H9 (cell line): ENCODE results near the gene BBX. TPM values are rescaled to one million over a fixed set of nuclear protein-coding genes. Genes with fewer than 3 reads are reported as not detected.
"Not testable (repeated sequence)": the region's sequence is repeated elsewhere in the genome, so short reads cannot be mapped to it uniquely, and the experiment has no call there.

Source experiments
- DNase-seq: peaks from one replicate; pipeline ENCODE4 v3.0.0-alpha.2; 2017
- H2AFZ ChIP-seq: one replicate; pipeline ENCODE4 v1.6.1; 2013; ENCODE audit warnings: mild to moderate bottlenecking, low read length, control low read depth, moderate library complexity
- H2AK5ac ChIP-seq: 2 replicates; pipeline ENCODE4 v1.6.1; 2013; ENCODE audit warnings: low read length, control low read depth, mixed read lengths; ENCODE audit not compliant: insufficient read length
- H2BK120ac ChIP-seq: one replicate; pipeline ENCODE4 v1.6.1; 2013; ENCODE audit warnings: low read depth, mild to moderate bottlenecking, low read length, control low read depth, inconsistent platforms; ENCODE audit not compliant: poor library complexity, severe bottlenecking
- H2BK12ac ChIP-seq: 2 replicates; pipeline ENCODE4 v1.6.1; 2013; ENCODE audit warnings: low read length, control low read depth, mixed read lengths, low read depth; ENCODE audit not compliant: insufficient read length
- H2BK15ac ChIP-seq: 2 replicates; pipeline ENCODE4 v1.6.1; 2013; ENCODE audit warnings: low read depth, low read length, control low read depth
- H2BK20ac ChIP-seq: one replicate; pipeline ENCODE4 v1.6.1; 2013; ENCODE audit warnings: low read depth, mild to moderate bottlenecking, low read length, control low read depth, inconsistent platforms; ENCODE audit not compliant: poor library complexity, severe bottlenecking
- H2BK5ac ChIP-seq: 2 replicates; pipeline ENCODE4 v1.6.1; 2013; ENCODE audit warnings: low read length, control low read depth, mixed read lengths; ENCODE audit not compliant: insufficient read length
- H3K14ac ChIP-seq: 2 replicates; pipeline ENCODE4 v1.6.1; 2013; ENCODE audit warnings: low read length, control low read depth; ENCODE audit not compliant: insufficient read depth
- H3K18ac ChIP-seq: 2 replicates; pipeline ENCODE4 v1.6.1; 2013; ENCODE audit warnings: low read depth, mild to moderate bottlenecking, mixed read lengths, low read length, control low read depth; ENCODE audit not compliant: insufficient read length
- H3K23ac ChIP-seq: 2 replicates; pipeline ENCODE4 v1.6.1; 2013; ENCODE audit warnings: low read length, control low read depth, mixed read lengths, low read depth; ENCODE audit not compliant: insufficient read length
- H3K23me2 ChIP-seq: 2 replicates; pipeline ENCODE4 v1.6.1; 2013; ENCODE audit warnings: low read depth, mild to moderate bottlenecking, mixed read lengths, low read length, control low read depth; ENCODE audit not compliant: insufficient read length, poor library complexity, severe bottlenecking
- H3K27ac ChIP-seq: 2 replicates; pipeline ENCODE4 v1.5.1; 2013; ENCODE audit warnings: low read length, control low read depth, mixed read lengths, low read depth; ENCODE audit not compliant: insufficient read length
- H3K27me3 ChIP-seq: 2 replicates; pipeline ENCODE4 v1.6.1; 2013; ENCODE audit warnings: low read length, control low read depth, inconsistent platforms; ENCODE audit not compliant: insufficient read depth
- H3K4ac ChIP-seq: 2 replicates; pipeline ENCODE4 v1.6.1; 2013; ENCODE audit warnings: low read depth, mild to moderate bottlenecking, control low read depth, inconsistent platforms, low read length, moderate library complexity
- H3K4me1 ChIP-seq: 2 replicates; pipeline ENCODE4 v1.6.1; 2013; ENCODE audit warnings: low read length, control low read depth, inconsistent platforms; ENCODE audit not compliant: insufficient read depth
- H3K4me2 ChIP-seq: 2 replicates; pipeline ENCODE4 v1.6.1; 2013; ENCODE audit warnings: low read length, control low read depth, mixed read lengths; ENCODE audit not compliant: insufficient read length, insufficient read depth
- H3K56ac ChIP-seq: 2 replicates; pipeline ENCODE4 v1.6.1; 2013; ENCODE audit warnings: low read depth, mild to moderate bottlenecking, mixed read lengths, low read length, control low read depth; ENCODE audit not compliant: insufficient read length
- H3K79me1 ChIP-seq: 2 replicates; pipeline ENCODE4 v1.6.1; 2013; ENCODE audit warnings: low read depth, mild to moderate bottlenecking, moderate library complexity, low read length, control low read depth, inconsistent platforms; ENCODE audit not compliant: insufficient read depth, poor library complexity, severe bottlenecking
- H3K79me2 ChIP-seq: 2 replicates; pipeline ENCODE4 v1.6.1; 2013; ENCODE audit warnings: low read length, control low read depth, inconsistent platforms; ENCODE audit not compliant: insufficient read depth
- H3K9ac ChIP-seq: 2 replicates; pipeline ENCODE4 v1.6.1; 2013; ENCODE audit warnings: low read length, control low read depth, mixed read lengths; ENCODE audit not compliant: insufficient read length; ENCODE audit errors: extremely low read depth
- H3K9me3 ChIP-seq: one replicate; pipeline ENCODE4 v1.6.1; 2013; ENCODE audit warnings: low read depth, low read length, inconsistent platforms; ENCODE audit not compliant: control insufficient read depth
- H3T11ph ChIP-seq: one replicate; pipeline ENCODE4 v1.6.1; 2013; ENCODE audit warnings: mild to moderate bottlenecking, low read length, control low read depth, inconsistent platforms
- H4K20me1 ChIP-seq: one replicate; pipeline ENCODE4 v1.6.1; 2013; ENCODE audit not compliant: control insufficient read depth, insufficient read length, insufficient read depth
- H4K5ac ChIP-seq: 2 replicates; pipeline ENCODE4 v1.6.1; 2013; ENCODE audit warnings: low read depth, mild to moderate bottlenecking, mixed read lengths, low read length, control low read depth; ENCODE audit not compliant: insufficient read length
- H4K8ac ChIP-seq: replicated peaks from 2 replicates; pipeline ENCODE4 v1.6.1; 2013; ENCODE audit warnings: low read length, control low read depth, mixed read lengths, low read depth; ENCODE audit not compliant: insufficient read length
- H4K91ac ChIP-seq: 2 replicates; pipeline ENCODE4 v1.6.1; 2013; ENCODE audit warnings: low read depth, mild to moderate bottlenecking, moderate library complexity, mixed read lengths, low read length, control low read depth; ENCODE audit not compliant: insufficient read length
- H3K27ac Mint-ChIP-seq, 3 experiments: 2 replicates in 2 of 3; 3 replicates in 1 of 3; pipeline ENCODE4 v1.8.0; 2020 to 2021; ENCODE audit warnings: mixed read lengths in 3 of 3, mild to moderate bottlenecking in 1 of 3, moderate library complexity in 1 of 3
- H3K27me3 Mint-ChIP-seq: 2 replicates; pipeline ENCODE4 v1.8.0; 2021; ENCODE audit warnings: low read depth, mild to moderate bottlenecking, moderate library complexity, mixed read lengths
- H3K36me3 Mint-ChIP-seq, 3 experiments: 2 replicates in 2 of 3; 3 replicates in 1 of 3; pipeline ENCODE4 v1.8.0; 2020 to 2021; ENCODE audit warnings: low read depth in 3 of 3, mixed read lengths in 3 of 3; ENCODE audit not compliant: insufficient read depth in 1 of 3
- H3K4me1 Mint-ChIP-seq, 2 experiments: 2 replicates each; pipeline ENCODE4 v1.8.0; 2020; ENCODE audit warnings: mixed read lengths in 2 of 2
- H3K4me3 Mint-ChIP-seq, 2 experiments: 2 replicates in 1 of 2; 3 replicates in 1 of 2; pipeline ENCODE4 v1.8.0; 2020 to 2021; ENCODE audit warnings: mild to moderate bottlenecking in 2 of 2, mixed read lengths in 2 of 2, moderate library complexity in 1 of 2
- H3K9me3 Mint-ChIP-seq, 2 experiments: 2 replicates in 1 of 2; 3 replicates in 1 of 2; pipeline ENCODE4 v1.8.0; 2020; ENCODE audit warnings: mild to moderate bottlenecking in 2 of 2, mixed read lengths in 2 of 2, moderate library complexity in 1 of 2
- WGBS: extraction: QIAGEN DNeasy Blood & Tissue Kit; methylation state at CpG from one replicate; pipeline ENCODE4 v1.1.7; 2013; ENCODE audit warnings: missing lambda C conversion rate, low lambda C conversion rate, mixed read lengths; ENCODE audit not compliant: insufficient read length; ENCODE audit errors: extremely low coverage; 5-methylcytosine and 5-hydroxymethylcytosine counted together
- total RNA-seq: library from RNA; stranded (reverse); gene quantifications from 2 replicates; pipeline ENCODE4 v1.2.1, GENCODE V29; 2021

The BBX gene
- total RNA-seq, 1 experiment from 2014 or later: 34.8 TPM

GRCh38 chr3:107571089-107571488 lies 48.3 kb downstream of the BBX start:
- H3K4me2 ChIP-seq, H2BK12ac ChIP-seq, H3K79me2 ChIP-seq, H2BK120ac ChIP-seq, H3K23ac ChIP-seq, H3K9ac ChIP-seq, H2BK5ac ChIP-seq, H3K79me1 ChIP-seq, H3K4me1 ChIP-seq, H3K27ac ChIP-seq, DNase-seq, H2AFZ ChIP-seq, H3K18ac ChIP-seq, H3K14ac ChIP-seq, H3K23me2 ChIP-seq, H4K8ac ChIP-seq, H3K4ac ChIP-seq, H3K27me3 ChIP-seq, H2AK5ac ChIP-seq, H3K9me3 ChIP-seq, H3T11ph ChIP-seq, H3K36me3 Mint-ChIP-seq, H4K20me1 ChIP-seq, H4K91ac ChIP-seq, H3K4me3 Mint-ChIP-seq, H4K5ac ChIP-seq, H2BK20ac ChIP-seq, H3K27me3 Mint-ChIP-seq, H2BK15ac ChIP-seq, H3K56ac ChIP-seq, H3K9me3 Mint-ChIP-seq: not testable (repeated sequence)
- no CpG with 5 or more reads among the region's 10 CpGs for WGBS
- Mint-ChIP-seq H3K4me1 (peaks cover 14 to 20% of the 10 kb centered on the region in 2 experiments), H3K27ac (peak overlapping the region; percentile 3 to 41 (median 8); a peak in 4 of 7 replicates)

- not testable (repeated sequence) for H2BK120ac ChIP-seq, H2BK20ac ChIP-seq, H2BK12ac ChIP-seq, H3K9ac ChIP-seq, H3K56ac ChIP-seq, H3K4me1 ChIP-seq, H3K27ac ChIP-seq, H4K91ac ChIP-seq, H3K14ac ChIP-seq, H3K27me3 ChIP-seq, H3K9me3 Mint-ChIP-seq, H3T11ph ChIP-seq, H3K4me2 ChIP-seq, H2BK5ac ChIP-seq, H3K4me3 Mint-ChIP-seq, DNase-seq, H3K36me3 Mint-ChIP-seq, H3K9me3 ChIP-seq, H2AFZ ChIP-seq, H2AK5ac ChIP-seq, H4K8ac ChIP-seq, H4K20me1 ChIP-seq, H3K18ac ChIP-seq, H3K4ac ChIP-seq, H4K5ac ChIP-seq, H3K23me2 ChIP-seq, H3K79me2 ChIP-seq, H2BK15ac ChIP-seq, H3K27me3 Mint-ChIP-seq, H3K79me1 ChIP-seq, H3K23ac ChIP-seq
- peak overlapping the region; percentile 3 to 41 (median 8); a peak in 4 of 7 replicates for H3K27ac Mint-ChIP-seq
- H3K4me1 Mint-ChIP-seq: peaks cover 14 to 20% of the 10 kb centered on the region in 2 experiments
- WGBS: no CpG with 5 or more reads among the region's 9 CpGs
Measured at GRCh38 chr3:107571492-107571891, 48.7 kb downstream of the BBX start.
